ENCODE measurements around the gene KDM3A.

KDM3A gene, protein sequence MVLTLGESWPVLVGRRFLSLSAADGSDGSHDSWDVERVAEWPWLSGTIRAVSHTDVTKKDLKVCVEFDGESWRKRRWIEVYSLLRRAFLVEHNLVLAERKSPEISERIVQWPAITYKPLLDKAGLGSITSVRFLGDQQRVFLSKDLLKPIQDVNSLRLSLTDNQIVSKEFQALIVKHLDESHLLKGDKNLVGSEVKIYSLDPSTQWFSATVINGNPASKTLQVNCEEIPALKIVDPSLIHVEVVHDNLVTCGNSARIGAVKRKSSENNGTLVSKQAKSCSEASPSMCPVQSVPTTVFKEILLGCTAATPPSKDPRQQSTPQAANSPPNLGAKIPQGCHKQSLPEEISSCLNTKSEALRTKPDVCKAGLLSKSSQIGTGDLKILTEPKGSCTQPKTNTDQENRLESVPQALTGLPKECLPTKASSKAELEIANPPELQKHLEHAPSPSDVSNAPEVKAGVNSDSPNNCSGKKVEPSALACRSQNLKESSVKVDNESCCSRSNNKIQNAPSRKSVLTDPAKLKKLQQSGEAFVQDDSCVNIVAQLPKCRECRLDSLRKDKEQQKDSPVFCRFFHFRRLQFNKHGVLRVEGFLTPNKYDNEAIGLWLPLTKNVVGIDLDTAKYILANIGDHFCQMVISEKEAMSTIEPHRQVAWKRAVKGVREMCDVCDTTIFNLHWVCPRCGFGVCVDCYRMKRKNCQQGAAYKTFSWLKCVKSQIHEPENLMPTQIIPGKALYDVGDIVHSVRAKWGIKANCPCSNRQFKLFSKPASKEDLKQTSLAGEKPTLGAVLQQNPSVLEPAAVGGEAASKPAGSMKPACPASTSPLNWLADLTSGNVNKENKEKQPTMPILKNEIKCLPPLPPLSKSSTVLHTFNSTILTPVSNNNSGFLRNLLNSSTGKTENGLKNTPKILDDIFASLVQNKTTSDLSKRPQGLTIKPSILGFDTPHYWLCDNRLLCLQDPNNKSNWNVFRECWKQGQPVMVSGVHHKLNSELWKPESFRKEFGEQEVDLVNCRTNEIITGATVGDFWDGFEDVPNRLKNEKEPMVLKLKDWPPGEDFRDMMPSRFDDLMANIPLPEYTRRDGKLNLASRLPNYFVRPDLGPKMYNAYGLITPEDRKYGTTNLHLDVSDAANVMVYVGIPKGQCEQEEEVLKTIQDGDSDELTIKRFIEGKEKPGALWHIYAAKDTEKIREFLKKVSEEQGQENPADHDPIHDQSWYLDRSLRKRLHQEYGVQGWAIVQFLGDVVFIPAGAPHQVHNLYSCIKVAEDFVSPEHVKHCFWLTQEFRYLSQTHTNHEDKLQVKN (N-terminal part only)

DNA sequence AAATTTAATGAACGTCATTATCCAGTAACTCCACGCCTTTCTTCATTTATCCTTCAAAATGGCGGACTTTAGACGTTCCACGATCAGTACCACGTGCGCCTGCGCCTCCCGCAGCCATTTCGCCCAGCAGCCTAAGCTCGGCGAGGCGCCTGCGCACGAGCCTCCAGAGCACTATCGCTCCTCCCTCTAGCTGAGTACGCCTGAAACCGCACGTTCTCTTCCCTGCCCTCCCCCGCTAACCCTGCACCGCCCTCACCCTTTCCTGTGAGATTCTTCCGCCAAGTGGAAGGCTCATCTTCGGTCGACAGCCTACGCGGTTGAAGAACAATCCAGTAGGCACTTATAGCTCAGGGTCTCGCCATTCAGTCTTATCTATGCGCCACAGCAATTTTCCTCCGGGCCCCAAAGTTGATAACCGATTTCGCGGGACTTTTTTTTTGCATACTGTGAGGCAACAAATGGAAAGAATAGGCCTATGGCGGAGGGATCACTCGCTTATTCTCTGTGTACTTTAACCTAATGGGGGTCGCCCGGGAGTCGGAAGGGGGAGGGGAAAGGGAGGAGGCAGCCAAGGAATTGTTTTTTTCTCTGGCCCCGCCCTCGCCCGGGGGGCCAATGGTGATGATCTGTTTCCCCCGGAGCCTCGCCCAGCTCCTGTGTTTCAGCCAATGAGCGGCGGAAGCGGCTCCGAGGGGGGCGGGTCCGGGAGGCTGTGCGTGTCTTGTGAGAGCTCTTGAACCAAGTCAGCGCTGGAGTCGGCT, at the start of gene KDM3A:
KDM3A (plus strand) TSS at position 741 of the 761 bp plus-strand sequence. CDS start 677 bp downstream, outside the sequence.
- DNase-seq = peak; percentile 100

DNA sequence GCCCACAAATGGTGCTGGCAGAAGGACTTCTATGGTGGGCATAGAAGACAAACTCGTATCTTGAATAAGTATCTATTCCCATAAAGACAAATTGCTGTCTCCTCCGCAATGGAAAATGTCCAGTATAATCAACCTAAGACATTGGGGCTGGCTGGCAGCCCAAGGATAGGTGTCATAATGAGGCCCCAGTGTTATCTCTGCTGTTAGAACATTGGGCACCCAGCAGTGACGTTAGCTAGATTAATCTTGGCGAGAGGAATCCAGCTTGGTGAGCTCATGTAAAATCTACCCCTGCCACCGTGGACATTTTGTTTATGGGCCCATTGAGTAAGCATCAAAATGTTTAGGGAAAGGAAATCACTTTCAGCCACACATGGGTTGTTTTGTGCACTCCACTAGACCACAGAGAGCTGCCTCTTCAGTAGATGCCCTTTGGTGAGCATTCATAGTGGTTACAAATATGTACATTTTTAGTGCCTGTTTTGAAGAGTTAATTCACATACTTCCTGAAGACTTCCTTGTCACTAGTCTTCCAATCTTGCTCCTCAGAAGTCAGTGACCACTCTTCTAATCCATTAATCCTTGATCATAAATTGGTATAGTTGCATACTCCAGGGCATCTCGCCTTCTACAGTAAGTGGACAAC, 48.2 kb upstream of the KDM3A start:
- no peak for DNase-seq

DNA sequence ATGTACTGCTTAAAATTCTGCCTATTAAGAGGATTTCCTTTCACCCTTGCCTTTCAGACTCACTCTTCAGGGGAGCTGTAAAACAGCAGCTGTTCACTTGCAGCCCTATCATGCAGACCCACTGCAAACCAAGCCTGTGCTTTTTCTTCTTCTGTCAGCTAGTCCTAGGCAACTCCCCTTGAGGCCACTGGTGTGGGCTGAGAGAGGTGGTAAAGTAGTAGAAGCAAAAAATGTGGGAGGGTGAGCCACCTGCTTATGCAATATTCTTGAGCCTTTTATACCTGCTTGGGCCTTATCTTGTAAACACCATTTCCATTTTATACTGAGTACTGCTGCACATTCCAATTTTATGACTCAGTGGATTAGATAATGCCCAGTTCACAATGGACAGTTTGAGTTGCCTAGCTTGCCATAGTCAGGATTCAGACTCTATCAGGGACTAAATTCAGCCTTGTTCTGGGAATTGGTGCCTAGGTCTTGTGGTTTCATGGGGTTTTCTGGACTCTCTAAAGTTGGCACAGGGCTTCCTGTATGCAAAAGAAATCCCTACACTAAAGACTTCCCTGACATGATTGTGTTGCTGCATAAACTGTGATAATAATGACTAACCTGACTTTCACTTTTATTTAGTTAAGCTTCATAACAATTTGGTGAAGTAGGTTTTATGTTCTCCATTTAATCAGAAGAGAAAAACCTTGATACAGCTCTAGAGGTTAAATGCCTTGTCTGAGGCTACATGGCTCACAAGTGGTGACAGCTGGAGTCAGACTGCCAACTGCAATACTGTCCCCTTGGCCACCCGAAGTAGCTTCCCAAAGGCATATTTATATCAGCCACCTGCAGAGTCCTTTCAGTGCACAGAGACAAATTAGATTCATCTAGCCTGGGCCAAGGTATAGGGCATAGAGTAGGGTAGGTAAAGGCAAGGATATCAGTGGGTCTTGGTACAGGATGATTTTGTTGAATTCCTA, 47.4 kb upstream of the KDM3A start:
- DNase-seq = no peak

DNA sequence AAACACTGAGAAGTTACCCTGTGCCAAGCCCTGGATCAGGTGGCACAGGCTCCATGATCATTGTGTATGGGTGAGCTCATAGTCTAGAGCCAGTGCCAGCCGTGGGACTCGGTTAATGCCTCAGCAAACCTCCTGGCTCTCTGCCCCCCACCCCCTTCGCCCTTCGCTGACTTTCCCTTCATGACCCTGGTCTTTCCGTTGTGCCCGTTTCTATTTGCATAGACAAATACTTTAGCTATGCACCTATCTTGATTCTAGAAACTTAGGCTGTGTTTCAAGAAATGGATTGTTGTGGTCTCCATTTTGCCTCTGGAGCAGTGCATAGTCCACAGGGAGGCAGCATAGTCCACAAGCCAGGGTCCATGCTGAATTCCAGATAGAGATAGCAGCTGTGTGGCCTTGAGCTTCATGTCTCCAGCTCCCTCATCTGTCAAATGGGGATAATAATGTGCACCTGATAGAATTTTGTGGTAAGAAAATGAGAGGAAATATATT, 44.8 kb upstream of the KDM3A start:
- no peak for DNase-seq

DNA sequence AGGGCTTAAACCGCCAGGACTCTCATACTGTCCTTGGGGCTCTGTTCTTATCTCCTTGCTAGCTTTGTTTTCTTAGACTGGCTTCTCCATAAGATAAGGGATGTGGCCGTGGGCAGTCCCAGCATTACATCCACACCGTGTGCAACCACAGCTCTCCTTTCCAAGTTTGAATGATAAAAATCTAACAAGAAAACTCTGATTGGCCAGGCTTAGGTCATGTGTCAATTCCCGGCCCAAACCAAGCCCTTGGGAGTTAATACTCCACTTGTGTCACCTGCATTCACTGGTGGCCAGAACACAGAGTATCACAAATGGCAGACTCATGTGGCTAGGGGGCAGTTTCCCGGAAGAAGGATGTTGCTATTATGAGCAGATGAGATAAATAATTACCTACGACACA, 43.2 kb upstream of the KDM3A start:
- no peak for DNase-seq

DNA sequence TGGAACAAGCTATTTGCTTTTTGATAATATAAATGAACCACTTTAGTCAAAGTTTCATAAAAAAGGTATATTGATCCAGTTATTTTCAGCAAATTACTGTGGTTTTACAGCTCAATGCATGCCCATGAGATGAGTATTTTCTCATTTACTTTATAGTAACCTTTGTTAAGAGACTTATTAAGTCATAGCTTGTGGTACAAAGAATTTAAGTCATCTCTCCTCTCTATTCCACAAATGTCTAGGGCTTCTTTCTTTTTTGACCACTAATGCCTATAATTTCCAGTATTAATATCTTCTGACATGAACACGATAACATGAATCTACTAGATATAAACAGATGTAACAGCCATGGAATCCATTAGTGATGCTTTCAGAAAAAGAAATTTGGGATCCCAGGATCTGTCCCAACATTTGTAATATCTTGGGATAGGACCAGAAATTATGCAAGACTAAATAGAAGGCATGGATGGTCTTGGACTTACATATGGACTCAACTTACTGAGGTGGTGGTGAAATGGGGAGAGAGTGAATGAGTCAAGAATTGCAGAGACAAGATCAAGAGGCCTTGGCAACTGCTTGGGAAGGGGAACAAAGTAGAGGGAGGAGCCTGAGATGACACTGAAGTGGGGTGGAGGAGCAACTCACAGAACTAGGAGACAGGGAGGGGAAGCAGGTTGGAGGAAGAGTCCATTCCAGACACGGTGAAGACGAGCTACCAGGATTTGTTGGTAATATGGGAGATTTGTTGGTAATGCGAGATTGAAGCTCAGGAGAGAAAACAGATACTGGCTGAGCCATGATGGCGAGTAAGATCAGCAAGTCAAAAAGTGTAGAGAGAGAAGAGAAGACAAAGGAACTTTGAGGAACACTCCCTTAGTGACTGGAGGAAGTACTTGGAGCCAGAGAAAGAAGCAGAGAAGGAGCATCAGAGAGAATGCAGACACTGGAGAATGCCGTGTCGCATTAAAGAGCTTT, 42.4 kb upstream of the KDM3A start:
- DNase-seq = no peak

DNA sequence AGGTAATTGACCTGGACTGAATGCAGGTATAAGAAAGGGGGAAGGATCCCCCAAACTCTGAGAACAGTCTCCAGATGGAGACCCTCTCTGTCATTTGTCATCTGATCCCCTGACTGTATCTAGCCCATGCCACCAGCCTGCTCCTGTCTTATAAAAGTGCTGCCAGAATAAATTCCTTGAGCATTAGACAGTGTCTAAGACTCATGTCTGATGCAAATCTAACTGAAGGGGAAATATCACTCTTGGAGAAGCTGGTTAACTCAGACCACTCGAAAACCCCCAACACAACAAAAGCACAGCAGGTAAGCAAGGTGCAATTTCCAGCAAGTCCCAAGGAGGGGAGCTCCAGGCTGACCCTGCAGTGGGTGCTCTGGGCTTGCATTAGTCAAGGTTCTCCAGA, 40.9 kb upstream of the KDM3A start:
- no peak for DNase-seq

DNA sequence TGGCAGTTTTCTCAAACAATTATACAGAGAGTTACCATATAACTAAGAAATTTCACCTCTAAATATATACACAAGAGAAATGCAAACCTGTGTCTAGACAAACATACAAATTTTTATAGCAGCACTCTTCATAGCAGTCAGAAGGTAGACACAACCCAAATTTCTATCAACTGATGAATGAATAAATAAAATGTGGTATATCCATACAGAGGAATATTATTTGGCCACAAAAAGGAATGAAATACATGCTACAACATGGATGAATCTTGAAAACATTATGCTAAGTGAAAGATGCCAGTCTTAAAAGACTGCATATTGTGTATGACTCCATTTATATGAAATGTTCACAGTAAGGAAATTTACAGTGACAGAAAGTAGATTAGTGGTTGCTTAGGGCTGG, 30.6 kb upstream of the KDM3A start:
- no peak for DNase-seq

DNA sequence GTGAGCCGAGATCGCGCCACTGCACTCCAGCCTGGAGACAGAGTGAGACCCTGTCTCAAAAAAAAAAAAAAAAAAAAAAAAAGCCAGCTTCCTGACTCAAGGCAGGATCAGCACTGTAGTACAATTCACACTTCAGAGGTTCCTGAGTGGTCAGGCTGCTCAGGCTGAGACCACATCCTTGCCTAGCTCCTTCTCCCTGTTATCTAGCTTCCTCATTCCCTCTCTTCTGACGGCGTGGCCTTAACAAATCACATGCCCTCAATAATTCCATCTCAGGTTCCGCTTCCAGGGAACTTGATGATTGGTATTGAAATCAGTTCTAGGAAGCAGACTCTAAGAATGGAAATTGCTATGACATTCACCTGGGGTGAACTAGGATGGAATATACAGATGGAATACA, 29.8 kb upstream of the KDM3A start:
- no peak for DNase-seq

DNA sequence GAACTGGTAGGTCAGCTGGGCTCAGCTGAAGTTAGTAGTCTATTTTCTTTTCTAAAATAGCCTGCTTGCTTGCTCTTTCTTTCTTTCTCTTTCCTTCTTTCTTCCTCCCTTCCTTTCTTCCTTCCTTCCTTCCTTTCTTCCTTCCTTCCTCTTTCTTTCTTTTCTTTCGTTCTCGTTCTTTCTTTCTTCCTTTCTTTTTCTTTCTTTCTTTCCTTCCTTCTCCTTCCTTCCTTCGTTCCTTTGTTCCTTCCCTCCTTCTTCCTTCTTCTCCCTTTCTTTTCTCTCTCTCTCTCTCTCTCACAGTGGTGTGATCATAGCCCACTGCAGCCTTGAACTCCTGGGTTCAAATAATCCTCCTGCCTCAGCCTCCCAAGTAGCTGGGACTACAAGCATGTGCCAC, 29.2 kb upstream of the KDM3A start:
- no peak for DNase-seq

DNA sequence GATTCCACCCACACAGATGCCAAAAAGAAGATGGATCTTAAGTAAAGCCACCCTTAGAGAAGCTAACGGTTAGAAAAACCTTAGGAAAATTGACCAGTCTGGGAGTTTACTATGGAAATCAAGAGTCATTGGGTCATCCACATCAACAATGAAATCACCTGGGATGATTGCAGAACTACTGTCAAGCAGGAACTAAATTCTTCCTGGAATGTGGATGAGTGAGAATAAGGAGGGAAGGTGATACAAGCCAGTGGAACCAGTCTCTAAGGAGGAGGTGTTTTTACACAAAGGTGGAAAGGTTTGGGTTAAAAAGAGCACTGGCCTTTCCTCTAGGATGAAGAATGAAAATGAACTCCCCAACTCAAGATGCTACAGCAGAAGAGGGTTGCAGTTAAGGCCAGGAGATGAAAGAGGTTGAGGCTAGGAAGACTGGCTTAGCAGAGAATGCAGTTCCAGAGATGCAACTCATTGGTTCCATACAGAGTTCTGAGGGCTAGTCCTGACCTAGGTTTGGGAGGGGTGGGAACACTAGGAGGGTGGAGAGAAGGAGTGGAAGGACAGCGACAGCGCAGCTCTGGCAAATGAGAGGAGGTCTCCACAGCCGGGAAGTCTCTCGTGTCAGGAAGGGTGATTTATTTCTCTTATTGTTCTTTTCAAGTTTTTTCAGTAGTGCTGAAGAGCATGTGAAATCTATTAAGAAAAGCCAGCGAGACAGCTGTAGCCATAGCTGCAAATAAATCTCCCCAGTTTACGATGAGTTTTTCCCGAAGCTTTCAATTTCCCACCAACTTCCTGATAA, 27.7 kb upstream of the KDM3A start:
- DNase-seq = no peak

DNA sequence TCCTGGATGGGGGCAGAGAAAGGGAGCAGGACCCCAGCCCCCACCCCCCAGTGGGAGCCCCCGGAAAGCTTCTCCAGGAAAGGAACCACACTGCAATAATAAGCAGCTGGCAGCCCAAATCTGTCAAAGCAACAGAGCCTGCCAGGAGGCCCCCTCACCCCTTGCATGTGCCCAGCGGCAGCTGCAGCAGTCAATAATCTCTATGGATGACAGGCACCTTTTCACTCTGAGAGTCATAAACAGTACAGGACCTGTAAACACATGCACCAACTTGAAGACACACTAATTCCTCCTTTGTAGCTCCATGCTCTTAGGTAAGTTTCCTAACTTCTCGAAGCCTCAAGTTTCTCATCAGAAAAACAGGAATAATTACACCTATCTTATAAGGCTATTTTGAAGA, 26.2 kb upstream of the KDM3A start:
- DNase-seq = peak; percentile 47

DNA sequence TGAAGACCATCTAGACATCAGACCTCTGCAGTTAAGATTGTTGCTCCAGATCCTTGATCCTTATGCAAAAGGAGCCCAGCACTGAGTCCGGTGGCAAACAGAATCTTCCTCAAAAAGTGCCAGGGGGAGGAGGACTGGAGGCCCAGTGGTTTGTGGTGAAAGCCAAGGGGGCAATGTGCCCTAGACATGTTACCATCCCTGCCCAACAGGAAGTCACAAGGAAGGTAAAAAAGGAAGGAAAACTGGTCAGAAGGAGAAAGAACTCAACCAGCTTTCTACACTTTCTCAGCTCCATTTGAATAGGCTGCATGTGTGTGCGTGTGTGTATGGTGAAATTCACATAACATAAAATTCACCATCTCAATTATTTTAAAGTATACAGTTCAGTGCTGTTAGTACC, 25.0 kb upstream of the KDM3A start:
- no peak for DNase-seq

DNA sequence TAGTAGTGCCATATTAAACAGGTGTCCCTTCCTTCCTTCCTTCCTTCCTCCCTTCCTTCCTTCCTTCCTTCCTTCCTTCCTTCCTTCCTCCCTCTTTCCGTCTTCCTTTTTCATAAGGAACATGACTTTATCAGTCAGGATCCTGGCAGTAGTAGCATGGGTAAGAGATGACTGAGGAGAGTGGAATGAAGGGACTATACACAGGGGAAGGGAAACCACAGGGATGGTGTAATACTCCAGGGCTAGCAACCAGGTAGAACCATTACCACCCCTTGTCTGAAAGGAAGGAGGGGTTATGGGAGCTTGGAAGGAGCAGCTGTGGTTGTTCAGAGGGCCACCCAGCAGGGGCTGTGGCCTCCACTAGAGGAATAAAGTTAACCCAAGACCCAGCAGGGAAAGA, 23.2 kb upstream of the KDM3A start:
- no peak for DNase-seq

DNA sequence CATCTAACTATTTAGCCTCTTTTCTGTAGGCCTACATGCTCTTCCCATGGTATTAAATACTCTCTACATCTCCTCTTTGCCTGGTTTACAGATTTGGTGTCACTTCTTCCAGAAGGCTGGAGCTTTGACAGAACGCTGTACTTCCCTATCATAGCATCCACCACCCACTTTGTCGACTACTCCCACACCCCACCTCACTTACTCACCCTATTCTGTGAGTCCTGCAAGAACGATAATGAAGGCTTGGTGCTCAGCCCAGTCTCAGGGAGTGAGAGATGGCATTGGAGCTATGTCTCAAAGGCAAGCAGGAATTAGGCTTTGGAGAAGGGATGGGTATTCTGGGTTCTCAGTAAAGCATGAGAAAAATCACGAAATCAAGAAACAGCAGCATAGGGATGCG, 20.3 kb upstream of the KDM3A start:
- DNase-seq = no peak

DNA sequence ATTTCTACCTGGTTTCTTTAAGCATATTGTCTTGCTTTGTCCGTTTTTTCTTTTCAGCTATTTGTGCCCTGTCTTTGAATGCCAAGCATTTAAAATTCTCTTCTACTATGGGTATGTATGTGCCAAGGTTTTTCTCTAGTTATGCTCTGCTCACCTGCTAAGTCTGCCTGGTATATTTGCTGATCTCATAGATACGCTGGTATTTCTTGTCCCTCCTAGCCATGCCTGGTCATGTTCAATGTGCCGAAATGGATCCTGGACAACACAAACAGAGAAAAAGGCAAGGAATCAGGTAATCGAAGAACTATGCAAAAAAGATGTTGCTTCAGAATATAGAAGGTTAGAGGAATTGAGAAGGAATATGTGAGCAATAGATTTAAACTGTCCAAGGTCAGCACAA, 14.9 kb upstream of the KDM3A start:
- no peak for DNase-seq

DNA sequence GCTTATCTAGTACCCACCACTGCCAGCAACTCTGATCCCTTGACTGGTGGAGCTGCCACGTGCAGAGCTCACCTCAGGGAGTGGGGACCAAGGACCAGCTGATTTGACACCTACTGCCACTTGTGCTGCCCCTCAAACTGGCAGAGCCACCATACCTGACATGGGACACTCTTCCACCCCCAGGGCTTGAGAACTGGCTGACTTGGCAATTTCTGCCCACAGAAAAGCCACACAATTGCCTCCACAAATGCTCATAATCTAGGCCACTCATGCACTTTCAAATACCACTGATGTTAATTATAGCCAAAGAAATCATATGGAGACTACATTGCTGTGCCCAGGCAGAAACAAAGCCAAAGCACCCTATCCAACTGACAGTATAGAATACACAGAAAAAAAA, 11.8 kb upstream of the KDM3A start:
- no peak for DNase-seq

DNA sequence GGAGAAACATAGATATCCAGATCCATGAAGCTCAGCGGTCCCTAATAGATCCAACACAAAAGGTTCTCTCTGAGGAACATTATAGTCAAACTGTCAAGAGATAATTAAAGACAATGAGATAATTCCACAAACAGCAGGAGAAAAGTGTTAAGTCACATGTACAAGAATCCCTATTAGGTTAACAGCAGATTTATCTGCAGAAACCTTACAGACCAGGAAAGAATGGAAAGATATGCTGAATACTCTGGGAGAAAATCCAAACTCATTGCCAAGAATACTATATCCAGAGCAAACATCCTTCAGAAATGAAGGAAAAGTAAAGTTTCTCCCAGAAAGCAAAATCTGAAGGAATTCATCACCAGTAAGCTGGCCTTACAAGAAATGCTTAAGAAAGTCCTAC, 10.8 kb upstream of the KDM3A start:
- DNase-seq = no peak

Measured in left hindlimb (tissue), 1 donor.